Measurements from ENCODE around the gene NEGR1.

DNA sequence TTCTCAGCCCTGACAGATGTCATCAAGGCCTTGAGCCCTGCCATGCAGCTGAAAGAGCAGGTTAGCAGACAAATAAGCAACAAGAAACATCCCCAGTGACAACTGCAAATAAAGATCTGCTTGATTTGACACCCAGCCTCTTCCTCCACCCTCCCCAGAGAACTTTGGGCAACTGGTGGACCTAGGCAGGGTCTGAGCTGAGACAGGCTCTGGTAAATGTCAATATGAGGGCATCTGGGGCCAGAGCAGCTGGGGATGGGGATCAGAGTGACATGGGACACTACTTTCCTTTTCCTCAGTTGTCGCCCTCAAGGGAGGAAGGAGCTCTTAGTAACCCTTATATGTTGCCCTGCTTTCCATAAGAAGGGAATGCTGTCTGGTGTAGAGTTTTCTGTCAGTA is 544.1 kb downstream of the NEGR1 start:
- TF ChIP-seq, protein P1, sequence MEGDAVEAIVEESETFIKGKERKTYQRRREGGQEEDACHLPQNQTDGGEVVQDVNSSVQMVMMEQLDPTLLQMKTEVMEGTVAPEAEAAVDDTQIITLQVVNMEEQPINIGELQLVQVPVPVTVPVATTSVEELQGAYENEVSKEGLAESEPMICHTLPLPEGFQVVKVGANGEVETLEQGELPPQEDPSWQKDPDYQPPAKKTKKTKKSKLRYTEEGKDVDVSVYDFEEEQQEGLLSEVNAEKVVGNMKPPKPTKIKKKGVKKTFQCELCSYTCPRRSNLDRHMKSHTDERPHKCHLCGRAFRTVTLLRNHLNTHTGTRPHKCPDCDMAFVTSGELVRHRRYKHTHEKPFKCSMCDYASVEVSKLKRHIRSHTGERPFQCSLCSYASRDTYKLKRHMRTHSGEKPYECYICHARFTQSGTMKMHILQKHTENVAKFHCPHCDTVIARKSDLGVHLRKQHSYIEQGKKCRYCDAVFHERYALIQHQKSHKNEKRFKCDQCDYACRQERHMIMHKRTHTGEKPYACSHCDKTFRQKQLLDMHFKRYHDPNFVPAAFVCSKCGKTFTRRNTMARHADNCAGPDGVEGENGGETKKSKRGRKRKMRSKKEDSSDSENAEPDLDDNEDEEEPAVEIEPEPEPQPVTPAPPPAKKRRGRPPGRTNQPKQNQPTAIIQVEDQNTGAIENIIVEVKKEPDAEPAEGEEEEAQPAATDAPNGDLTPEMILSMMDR (IDR thresholded peaks at IDR 0.05 in 8 of 11, conservative IDR thresholded peaks at IDR 0.05 in 3 of 11), result no peak
- TF ChIP-seq POLR2A (IDR thresholded peaks at IDR 0.05), result no peak
